WERI-Rb-1 (cell line): ENCODE measurements around the gene NAALAD2.

Source experiments
- DNase-seq: peaks from one replicate; pipeline ENCODE4 v3.0.0-alpha.2; 2020
- H3K27ac ChIP-seq: fragments of 250-450 bp; sonication (Bioruptor Pico); 2 replicates; pipeline ENCODE4 v1.5.1; 2020; ENCODE audit warnings: mild to moderate bottlenecking, moderate library complexity
- H3K27me3 ChIP-seq: fragments of 250-450 bp; sonication (Bioruptor Pico); 2 replicates; pipeline ENCODE4 v1.5.1; 2021; ENCODE audit warnings: mild to moderate bottlenecking, low read depth, moderate library complexity; ENCODE audit not compliant: insufficient read depth, severe bottlenecking
- H3K36me3 ChIP-seq: fragments of 250-450 bp; sonication (Bioruptor Pico); 2 replicates; pipeline ENCODE4 v1.5.1; 2020; ENCODE audit warnings: mild to moderate bottlenecking, moderate library complexity
- H3K4me3 ChIP-seq: 2 replicates; pipeline ENCODE4 v1.5.1; 2011; ENCODE audit warnings: low read depth, mild to moderate bottlenecking, control low read depth, low read length
- H3K9me3 ChIP-seq: fragments of 250-450 bp; sonication (Bioruptor Pico); 2 replicates; pipeline ENCODE4 v1.5.1; 2021; ENCODE audit warnings: mild to moderate bottlenecking, moderate library complexity; ENCODE audit not compliant: severe bottlenecking
- TF ChIP-seq, protein P1 (sequence below): IDR thresholded peaks from 2 replicates; pipeline ENCODE4 v1.5.1; 2011; ENCODE audit warnings: low read depth, mild to moderate bottlenecking, control low read depth, inconsistent platforms, low read length

The NAALAD2 gene

DNA sequence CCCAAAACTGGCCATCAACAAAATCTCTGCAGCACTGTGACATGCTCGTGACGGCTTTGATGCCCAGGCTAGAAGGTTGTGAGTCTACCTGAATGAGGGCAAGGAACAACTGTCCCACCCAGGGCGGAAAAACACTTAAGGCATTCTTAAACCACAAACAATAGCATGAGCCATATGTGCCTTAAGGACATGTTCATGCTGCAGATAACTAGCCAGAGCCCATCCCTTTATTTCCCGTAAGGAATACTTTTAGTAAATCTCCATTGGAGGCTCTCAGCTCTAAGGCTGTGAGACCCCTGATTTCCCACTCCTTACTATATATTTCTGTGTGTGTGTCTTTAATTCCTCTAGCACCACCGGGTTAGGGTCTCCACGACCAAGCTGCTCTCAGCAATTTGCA, 85.0 kb downstream of the NAALAD2 start:
- no peak for DNase-seq
- no peaks in the 10 kb centered on the region for H3K27me3 ChIP-seq
- H3K36me3 ChIP-seq: peaks cover 35% of the 10 kb centered on the region
- no peak overlapping the region for H3K27ac ChIP-seq
- H3K9me3 ChIP-seq: no peaks in the 10 kb centered on the region
- TF ChIP-seq, protein P1, sequence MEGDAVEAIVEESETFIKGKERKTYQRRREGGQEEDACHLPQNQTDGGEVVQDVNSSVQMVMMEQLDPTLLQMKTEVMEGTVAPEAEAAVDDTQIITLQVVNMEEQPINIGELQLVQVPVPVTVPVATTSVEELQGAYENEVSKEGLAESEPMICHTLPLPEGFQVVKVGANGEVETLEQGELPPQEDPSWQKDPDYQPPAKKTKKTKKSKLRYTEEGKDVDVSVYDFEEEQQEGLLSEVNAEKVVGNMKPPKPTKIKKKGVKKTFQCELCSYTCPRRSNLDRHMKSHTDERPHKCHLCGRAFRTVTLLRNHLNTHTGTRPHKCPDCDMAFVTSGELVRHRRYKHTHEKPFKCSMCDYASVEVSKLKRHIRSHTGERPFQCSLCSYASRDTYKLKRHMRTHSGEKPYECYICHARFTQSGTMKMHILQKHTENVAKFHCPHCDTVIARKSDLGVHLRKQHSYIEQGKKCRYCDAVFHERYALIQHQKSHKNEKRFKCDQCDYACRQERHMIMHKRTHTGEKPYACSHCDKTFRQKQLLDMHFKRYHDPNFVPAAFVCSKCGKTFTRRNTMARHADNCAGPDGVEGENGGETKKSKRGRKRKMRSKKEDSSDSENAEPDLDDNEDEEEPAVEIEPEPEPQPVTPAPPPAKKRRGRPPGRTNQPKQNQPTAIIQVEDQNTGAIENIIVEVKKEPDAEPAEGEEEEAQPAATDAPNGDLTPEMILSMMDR: no peak
- no peak overlapping the region for H3K4me3 ChIP-seq

DNA sequence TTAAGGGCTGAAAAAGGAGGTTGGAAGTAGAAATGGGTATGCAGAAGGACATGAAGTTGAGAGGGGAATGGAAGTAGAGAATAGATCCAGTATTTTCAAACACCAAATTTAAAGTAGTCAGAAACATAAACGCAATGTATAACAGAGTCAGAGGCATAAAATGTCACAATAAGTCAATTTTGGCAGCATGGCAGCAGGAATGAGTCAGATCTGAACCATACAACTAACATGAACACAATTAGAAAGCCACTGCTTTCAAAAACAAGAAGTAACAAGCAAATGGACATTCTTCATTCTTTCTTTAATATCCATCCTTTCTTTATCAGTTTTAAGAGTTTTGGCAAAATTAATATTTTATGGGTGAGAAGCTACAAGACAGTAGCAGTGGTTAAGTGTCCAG, 85.9 kb downstream of the NAALAD2 start:
- H3K4me3 ChIP-seq: no peak overlapping the region
- DNase-seq: no peak

DNA sequence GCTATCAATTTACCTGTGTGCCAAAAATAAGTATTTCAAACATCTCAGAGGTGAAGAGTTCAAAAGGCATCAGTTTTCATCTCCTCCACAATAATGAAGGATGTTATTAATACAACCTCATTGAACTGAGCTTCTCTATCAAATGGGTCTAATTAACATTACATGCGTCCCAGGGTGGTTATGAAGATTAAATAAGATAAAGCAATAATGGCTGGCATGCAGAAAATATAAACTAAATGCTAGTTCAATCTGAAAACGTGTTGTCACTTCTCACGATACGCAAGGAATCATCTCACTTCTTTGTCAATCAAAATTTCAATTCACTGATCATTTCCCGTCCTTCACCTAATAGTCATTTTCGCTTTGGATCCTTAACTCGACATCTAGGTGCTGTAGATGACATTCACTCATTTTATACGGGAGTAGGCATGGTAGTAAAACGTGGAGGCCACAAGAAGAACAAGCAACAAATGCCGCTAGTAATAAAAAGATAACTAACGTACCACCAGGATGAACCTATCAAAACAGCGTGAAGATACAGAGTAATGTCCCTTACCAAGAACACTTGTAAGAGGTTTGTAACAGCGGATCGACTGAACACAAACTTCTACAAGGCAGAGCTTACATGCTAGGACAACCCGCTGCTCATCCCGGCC, 87.5 kb downstream of the NAALAD2 start:
- DNase-seq: no peak
- Histone ChIP-seq H3K27me3 (no peaks in the 10 kb centered on the region), H3K9me3 (no peaks in the 10 kb centered on the region), H3K4me3 (peak overlapping the region; percentile 98), H3K27ac (peak overlapping the region; percentile 76), H3K36me3 (peaks cover 17% of the 10 kb centered on the region)
- TF ChIP-seq, protein P1: no peak

More for the DNA sequence above, 85.9 kb downstream of the NAALAD2 start:
- Histone ChIP-seq H3K27ac (no peak overlapping the region), H3K27me3 (no peaks in the 10 kb centered on the region), H3K36me3 (peaks cover 27% of the 10 kb centered on the region), H3K9me3 (no peaks in the 10 kb centered on the region)
- TF ChIP-seq, protein P1: no peak

DNA sequence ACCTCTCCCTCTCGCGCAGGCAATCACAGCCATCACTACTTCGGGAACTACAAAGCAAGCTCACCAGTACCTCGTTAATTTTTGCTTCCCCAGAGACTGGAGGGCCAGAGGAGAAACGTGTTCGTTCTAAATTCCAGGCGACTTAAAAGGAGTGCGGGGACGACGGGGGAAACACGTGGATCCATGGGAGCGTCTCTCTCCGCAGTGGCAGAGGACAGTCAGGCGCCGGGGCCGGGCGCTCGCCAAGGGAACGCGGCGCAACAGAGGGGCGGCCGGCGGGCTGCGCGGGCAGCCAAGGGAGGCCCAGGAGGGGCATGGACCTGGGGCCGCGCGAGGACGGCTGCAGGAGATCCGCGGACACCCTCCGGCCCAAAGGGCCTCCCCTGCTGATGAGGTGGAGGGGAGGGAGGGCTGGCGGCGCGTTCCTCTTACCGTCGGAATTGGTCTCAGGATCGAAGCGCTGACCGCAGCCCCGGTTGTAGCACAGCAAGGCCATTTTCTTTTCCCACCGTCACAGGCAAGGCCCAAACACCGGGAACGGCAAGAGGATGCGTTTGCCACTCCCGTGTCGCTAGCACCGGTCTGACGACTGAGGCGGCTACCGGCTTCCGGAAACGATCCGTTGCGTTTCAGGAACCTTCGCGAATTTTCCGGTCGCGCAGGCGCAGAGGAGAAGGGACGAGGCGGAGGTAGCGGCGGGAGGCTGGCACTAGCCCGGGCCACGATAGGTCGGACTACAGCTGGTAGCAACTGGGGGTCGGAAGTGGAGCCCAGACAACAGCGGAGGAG, 88.2 kb downstream of the NAALAD2 start, which contains the start of gene CHORDC1:
Gene CHORDC1, minus strand, starts transcription at position 591 of the 789 bp plus-strand sequence. Its CDS starts 95 bp downstream, at position 496.
- Histone ChIP-seq H3K27ac (peak within 1 kb of the TSS; percentile 76), H3K36me3 (peaks cover 14% of the 10 kb centered on the region), H3K4me3 (peak within 1 kb of the TSS; percentile 98), H3K27me3 (no peaks in the 10 kb centered on the region), H3K9me3 (no peaks in the 10 kb centered on the region)
- DNase-seq: peak; percentile 92
- TF ChIP-seq, protein P1: no peak

DNA sequence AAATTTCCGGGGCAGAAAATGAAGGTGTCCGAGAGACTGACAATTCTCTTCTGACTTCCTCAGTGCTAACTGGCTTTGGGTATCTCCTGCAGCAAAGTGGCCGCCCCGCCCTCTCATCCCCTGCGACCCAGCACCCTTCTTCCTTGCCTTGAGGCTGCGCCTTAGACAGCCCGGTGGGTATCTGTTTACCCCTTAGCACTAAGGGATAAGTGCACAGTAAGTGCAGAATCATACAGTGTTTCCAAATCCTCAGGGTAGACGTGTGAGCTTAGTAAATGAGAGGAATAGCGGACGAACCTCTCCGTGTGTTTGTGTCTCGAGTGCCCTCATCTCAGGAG, 88.8 kb downstream of the NAALAD2 start:
- TF ChIP-seq, protein P1: no peak
- Histone ChIP-seq H3K36me3 (peaks cover 14% of the 10 kb centered on the region), H3K4me3 (peak overlapping the region; percentile 98), H3K9me3 (no peaks in the 10 kb centered on the region), H3K27ac (peak overlapping the region; percentile 76), H3K27me3 (no peaks in the 10 kb centered on the region)
- no peak for DNase-seq
